ENCODE measurements around the gene FCAMR.

The FCAMR gene

GRCh38 chr1:206921772-206922265, 48.4 kb downstream of the FCAMR start, which contains the start of gene FCMR:
Gene FCMR (minus strand): TSS chr1:206921941. CDS start chr1:206921854, 87 bp downstream.
- Histone ChIP-seq H3K27ac (ENCODE audit: low read depth, low read length, severe bottlenecking) (no peak within 1 kb of the TSS), H3K36me3 (ENCODE audit: control insufficient read depth, insufficient read depth, low read length) (no peaks in the 10 kb centered on the region), H3K9me3 (ENCODE audit: control insufficient read depth, low read length) (no peaks in the 10 kb centered on the region), H3K4me1 (ENCODE audit: control insufficient read depth, insufficient read depth, low read length, poor library complexity, severe bottlenecking) (no peaks in the 10 kb centered on the region), H3K4me3 (ENCODE audit: extremely low read depth, insufficient read depth, low read length, poor library complexity, severe bottlenecking) (no peak within 1 kb of the TSS)
- 86% methylated on average over 6 to 7 of the region's 7 CpGs for WGBS, 2 experiments (ENCODE audit: insufficient coverage in 2 of 2)

GRCh38 chr1:206918076-206918475, 52.2 kb downstream of the FCAMR start:
- H3K36me3 ChIP-seq (ENCODE audit: control insufficient read depth, insufficient read depth, low read length), result no peaks in the 10 kb centered on the region
- H3K4me1 ChIP-seq (ENCODE audit: control insufficient read depth, insufficient read depth, low read length, poor library complexity, severe bottlenecking), result no peaks in the 10 kb centered on the region
- no peak overlapping the region for H3K27ac ChIP-seq (ENCODE audit: low read depth, low read length, severe bottlenecking)
- no peaks in the 10 kb centered on the region for H3K9me3 ChIP-seq (ENCODE audit: control insufficient read depth, low read length)
- WGBS, 2 experiments (ENCODE audit: insufficient coverage in 2 of 2), result 81 to 86% methylated on average over 3 of the region's 3 CpGs
- no peak overlapping the region for H3K4me3 ChIP-seq (ENCODE audit: extremely low read depth, insufficient read depth, low read length, poor library complexity, severe bottlenecking)

- no peaks in the 10 kb centered on the region for H3K36me3 ChIP-seq (ENCODE audit: control insufficient read depth, insufficient read depth, low read length)
- H3K27ac ChIP-seq (ENCODE audit: low read depth, low read length, severe bottlenecking), result no peak overlapping the region
- no peaks in the 10 kb centered on the region for H3K9me3 ChIP-seq (ENCODE audit: control insufficient read depth, low read length)
- no peaks in the 10 kb centered on the region for H3K4me1 ChIP-seq (ENCODE audit: control insufficient read depth, insufficient read depth, low read length, poor library complexity, severe bottlenecking)
- 82 to 85% methylated on average over 7 to 8 of the region's 8 CpGs for WGBS, 2 experiments (ENCODE audit: insufficient coverage in 2 of 2)
- no peak overlapping the region for H3K4me3 ChIP-seq (ENCODE audit: extremely low read depth, insufficient read depth, low read length, poor library complexity, severe bottlenecking)
Measured at GRCh38 chr1:206916000-206916709, 54.1 kb downstream of the FCAMR start.

DNA sequence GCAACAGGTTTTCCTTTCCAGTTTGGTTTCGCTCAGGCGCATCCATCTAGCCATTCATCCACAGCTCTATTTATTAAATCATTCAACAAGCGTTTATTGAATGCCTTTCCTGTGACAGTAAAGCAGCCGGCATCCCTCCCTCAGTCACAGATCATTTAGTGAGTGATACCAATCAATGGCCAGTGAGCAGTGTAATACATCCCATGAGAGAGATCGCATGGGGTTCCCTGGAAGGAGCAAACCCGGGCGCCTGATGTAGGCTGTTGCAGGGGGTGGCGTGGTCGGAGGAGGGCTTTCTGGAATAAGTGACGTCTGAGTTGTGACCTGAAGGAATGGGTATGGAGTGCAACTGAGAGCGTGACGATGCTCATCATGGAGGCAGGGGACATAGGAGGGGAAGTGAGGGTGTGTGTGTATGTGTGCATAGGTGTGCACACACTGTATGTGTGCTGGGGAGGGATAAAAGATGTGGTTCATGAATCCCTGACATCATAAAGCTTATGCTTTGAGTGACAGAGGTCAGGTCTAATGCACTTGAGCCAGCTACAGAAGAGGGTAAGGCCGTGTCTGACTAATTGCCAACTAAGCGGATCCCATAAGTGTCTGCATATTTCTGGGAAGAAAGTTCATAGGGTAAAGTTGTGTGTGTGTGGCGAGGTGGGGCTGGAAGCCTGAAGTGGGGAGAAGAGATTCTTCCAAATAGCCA, 55.1 kb downstream of the FCAMR start:
- 86 to 92% methylated on average over 15 of the region's 15 CpGs for WGBS, 2 experiments (ENCODE audit: insufficient coverage in 2 of 2)
- Histone ChIP-seq H3K4me1 (ENCODE audit: control insufficient read depth, insufficient read depth, low read length, poor library complexity, severe bottlenecking) (no peaks in the 10 kb centered on the region), H3K9me3 (ENCODE audit: control insufficient read depth, low read length) (no peaks in the 10 kb centered on the region), H3K27ac (ENCODE audit: low read depth, low read length, severe bottlenecking) (no peak overlapping the region), H3K36me3 (ENCODE audit: control insufficient read depth, insufficient read depth, low read length) (no peaks in the 10 kb centered on the region), H3K4me3 (ENCODE audit: extremely low read depth, insufficient read depth, low read length, poor library complexity, severe bottlenecking) (no peak overlapping the region)

- Histone ChIP-seq H3K36me3 (ENCODE audit: control insufficient read depth, insufficient read depth, low read length) (no peaks in the 10 kb centered on the region), H3K4me3 (ENCODE audit: extremely low read depth, insufficient read depth, low read length, poor library complexity, severe bottlenecking) (no peak overlapping the region), H3K27ac (ENCODE audit: low read depth, low read length, severe bottlenecking) (no peak overlapping the region), H3K4me1 (ENCODE audit: control insufficient read depth, insufficient read depth, low read length, poor library complexity, severe bottlenecking) (no peaks in the 10 kb centered on the region), H3K9me3 (ENCODE audit: control insufficient read depth, low read length) (no peaks in the 10 kb centered on the region)
- WGBS, 2 experiments (ENCODE audit: insufficient coverage in 2 of 2), result 87 to 93% methylated on average over 7 to 10 of the region's 12 CpGs
Measured at GRCh38 chr1:206913766-206914537, 56.3 kb downstream of the FCAMR start.

GRCh38 chr1:206912445-206913095, 57.7 kb downstream of the FCAMR start:
- 14 to 22% methylated on average over 6 of the region's 7 CpGs for WGBS, 2 experiments (ENCODE audit: insufficient coverage in 2 of 2)

DNA sequence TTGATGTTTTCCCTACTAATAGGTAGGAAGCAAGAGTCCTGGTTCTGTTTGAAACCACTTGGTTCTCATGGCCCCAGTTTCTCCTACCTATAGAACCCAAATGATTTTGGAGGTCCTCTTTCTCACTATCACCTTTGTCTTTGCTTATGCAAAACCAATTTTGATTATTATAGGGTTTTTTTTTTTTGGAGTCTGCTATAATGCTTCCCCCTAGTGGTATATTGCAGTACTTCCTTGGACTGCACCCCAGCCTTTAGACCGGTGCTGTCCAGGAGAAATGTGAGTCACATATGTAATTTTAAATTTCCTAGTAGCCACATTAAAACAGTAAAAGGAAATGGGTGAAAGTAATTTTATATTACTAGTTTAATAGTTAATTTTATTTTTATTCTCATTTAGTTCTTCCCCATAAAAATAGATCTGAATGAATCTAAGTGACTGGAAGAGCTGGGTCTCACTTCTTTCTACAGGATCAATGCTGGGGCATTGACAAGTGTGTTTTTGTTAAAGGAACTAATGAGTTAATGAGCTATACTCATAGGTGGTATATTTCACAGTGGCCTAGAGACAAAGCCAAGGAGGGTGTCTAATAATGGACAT, 59.1 kb downstream of the FCAMR start:
- no peaks in the 10 kb centered on the region for H3K4me1 ChIP-seq (ENCODE audit: control insufficient read depth, insufficient read depth, low read length, poor library complexity, severe bottlenecking)
- no peak overlapping the region for H3K4me3 ChIP-seq (ENCODE audit: extremely low read depth, insufficient read depth, low read length, poor library complexity, severe bottlenecking)
- no CpG with 5 or more reads among the region's 1 CpG for WGBS, 2 experiments (ENCODE audit: insufficient coverage in 2 of 2)
- H3K27ac ChIP-seq (ENCODE audit: low read depth, low read length, severe bottlenecking), result no peak overlapping the region
- H3K9me3 ChIP-seq (ENCODE audit: control insufficient read depth, low read length), result no peaks in the 10 kb centered on the region
- H3K36me3 ChIP-seq (ENCODE audit: control insufficient read depth, insufficient read depth, low read length), result no peaks in the 10 kb centered on the region

More at GRCh38 chr1:206912445-206913095, 57.7 kb downstream of the FCAMR start:
- Histone ChIP-seq H3K9me3 (ENCODE audit: control insufficient read depth, low read length) (no peaks in the 10 kb centered on the region), H3K4me3 (ENCODE audit: extremely low read depth, insufficient read depth, low read length, poor library complexity, severe bottlenecking) (no peak overlapping the region), H3K27ac (ENCODE audit: low read depth, low read length, severe bottlenecking) (no peak overlapping the region), H3K4me1 (ENCODE audit: control insufficient read depth, insufficient read depth, low read length, poor library complexity, severe bottlenecking) (no peaks in the 10 kb centered on the region), H3K36me3 (ENCODE audit: control insufficient read depth, insufficient read depth, low read length) (no peaks in the 10 kb centered on the region)

DNA sequence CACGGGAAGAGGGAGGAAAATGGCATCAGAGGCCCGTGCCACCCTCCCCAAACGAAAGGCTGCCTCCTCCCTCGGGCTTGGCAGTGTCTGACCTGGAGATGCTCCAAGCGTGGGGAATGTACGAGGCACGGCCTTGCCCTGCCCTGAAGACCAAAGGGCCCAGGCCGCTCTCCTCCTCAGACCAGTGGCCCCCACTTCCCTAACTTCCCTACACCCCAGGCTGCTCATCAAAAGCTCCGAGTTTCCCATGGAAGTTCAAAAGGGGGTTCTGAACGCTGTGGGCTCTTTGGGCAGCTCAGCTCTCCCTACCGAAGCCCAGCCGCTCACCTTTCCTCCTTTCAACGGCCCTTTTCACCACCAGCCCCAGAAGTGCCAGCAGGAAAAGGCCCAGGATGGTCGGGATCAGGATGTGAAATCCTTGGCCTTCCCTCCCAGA, 60.4 kb downstream of the FCAMR start:
- Histone ChIP-seq H3K27ac (ENCODE audit: low read depth, low read length, severe bottlenecking) (no peak overlapping the region), H3K4me1 (ENCODE audit: control insufficient read depth, insufficient read depth, low read length, poor library complexity, severe bottlenecking) (peaks cover 8% of the 10 kb centered on the region), H3K4me3 (ENCODE audit: extremely low read depth, insufficient read depth, low read length, poor library complexity, severe bottlenecking) (peak overlapping the region; percentile 39), H3K36me3 (ENCODE audit: control insufficient read depth, insufficient read depth, low read length) (no peaks in the 10 kb centered on the region), H3K9me3 (ENCODE audit: control insufficient read depth, low read length) (no peaks in the 10 kb centered on the region)
- WGBS, 2 experiments (ENCODE audit: insufficient coverage in 2 of 2), result 16 to 24% methylated on average over 7 to 9 of the region's 14 CpGs

GRCh38 chr1:206909161-206909882, 60.9 kb downstream of the FCAMR start:
- Histone ChIP-seq H3K27ac (ENCODE audit: low read depth, low read length, severe bottlenecking) (no peak overlapping the region), H3K36me3 (ENCODE audit: control insufficient read depth, insufficient read depth, low read length) (no peaks in the 10 kb centered on the region), H3K9me3 (ENCODE audit: control insufficient read depth, low read length) (no peaks in the 10 kb centered on the region), H3K4me1 (ENCODE audit: control insufficient read depth, insufficient read depth, low read length, poor library complexity, severe bottlenecking) (peaks cover 8% of the 10 kb centered on the region), H3K4me3 (ENCODE audit: extremely low read depth, insufficient read depth, low read length, poor library complexity, severe bottlenecking) (peak overlapping the region; percentile 39)
- 1% methylated on average over 49 to 58 of the region's 69 CpGs for WGBS, 2 experiments (ENCODE audit: insufficient coverage in 2 of 2)

Data from mesodermal cell (in vitro differentiated cells).